Activated CD4-positive, alpha-beta T cell treated with anti-CD3 and anti-CD28 coated beads for 4 hours (primary cell): ENCODE data around the gene ID4.

Experiments used
- DNase-seq, 2 donors: peaks; one replicate each; pipeline ENCODE4 v3.0.0-alpha.2; 2020

The ID4 gene, protein sequence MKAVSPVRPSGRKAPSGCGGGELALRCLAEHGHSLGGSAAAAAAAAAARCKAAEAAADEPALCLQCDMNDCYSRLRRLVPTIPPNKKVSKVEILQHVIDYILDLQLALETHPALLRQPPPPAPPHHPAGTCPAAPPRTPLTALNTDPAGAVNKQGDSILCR

GRCh38 chr6:19836799-19837510 is at the start of gene ID4:
Gene ID4 (plus strand): TSS chr6:19837370. CDS start chr6:19837755, 385 bp downstream.
- no peak for DNase-seq

DNA sequence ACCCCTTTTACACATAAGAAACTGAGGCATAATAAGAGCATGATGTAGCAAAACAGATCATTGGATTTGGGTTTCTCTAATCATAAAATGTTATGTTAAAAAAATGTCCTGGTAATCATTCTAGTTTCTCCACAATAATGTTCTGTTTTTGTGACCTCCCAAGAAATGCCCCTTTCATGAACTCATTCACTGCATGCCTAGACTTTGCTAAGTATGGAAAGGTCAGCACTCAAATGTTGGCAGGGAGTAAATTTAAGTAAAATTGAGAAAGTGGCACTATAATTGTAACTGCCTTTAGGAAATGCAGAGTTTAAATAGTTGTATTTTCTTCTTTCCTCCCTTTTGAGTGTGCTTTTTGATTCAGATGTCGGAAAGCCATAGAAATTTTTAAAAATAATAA is 48.5 kb upstream of the ID4 start:
- no peak for DNase-seq

- DNase-seq: no peak
These were observed 47.9 kb upstream of the ID4 start for GRCh38 chr6:19789100-19789803.

- no peak for DNase-seq
These were observed 45.9 kb upstream of the ID4 start for GRCh38 chr6:19791267-19791666.

DNA sequence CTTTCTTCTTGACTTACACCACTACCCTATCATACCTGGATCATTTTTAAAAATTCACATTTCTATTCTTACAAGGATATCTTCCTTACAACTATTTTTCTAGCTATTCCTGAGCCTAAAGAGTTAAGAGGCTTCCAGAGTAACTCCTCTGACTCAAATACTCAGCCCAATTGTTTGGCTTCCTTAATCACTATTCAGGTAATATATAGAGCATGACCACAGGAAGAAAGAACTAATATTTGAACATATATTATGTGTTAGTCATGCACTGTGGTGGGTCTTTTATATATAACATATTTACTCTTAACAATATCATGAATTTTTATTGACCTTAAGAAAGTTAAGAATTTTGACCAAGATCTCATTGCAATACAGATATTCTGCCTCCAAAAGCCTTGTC is 42.0 kb upstream of the ID4 start:
- no peak for DNase-seq

GRCh38 chr6:19796452-19796851 is 40.7 kb upstream of the ID4 start:
- no peak for DNase-seq

GRCh38 chr6:19798362-19798761 is 38.8 kb upstream of the ID4 start:
- DNase-seq: no peak

DNA sequence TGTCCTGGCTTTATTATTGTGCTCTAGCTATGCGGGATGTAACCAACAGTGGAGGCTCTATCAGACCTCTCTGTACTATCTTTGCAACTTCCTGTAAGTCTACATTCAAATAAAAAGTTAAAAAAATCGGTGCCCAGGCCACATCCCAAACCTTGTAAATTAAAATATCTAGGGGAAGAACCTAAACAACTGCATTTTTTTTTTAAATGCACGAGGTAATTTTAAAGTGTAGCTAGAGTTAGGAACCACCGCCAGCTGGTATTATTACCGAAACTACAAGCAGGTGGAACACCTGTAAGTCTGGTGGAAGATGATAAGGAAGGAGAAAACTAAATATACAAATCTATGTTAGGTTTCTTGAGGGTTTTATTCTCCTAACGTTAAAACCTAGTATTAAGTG is 34.5 kb upstream of the ID4 start:
- no peak for DNase-seq

DNA sequence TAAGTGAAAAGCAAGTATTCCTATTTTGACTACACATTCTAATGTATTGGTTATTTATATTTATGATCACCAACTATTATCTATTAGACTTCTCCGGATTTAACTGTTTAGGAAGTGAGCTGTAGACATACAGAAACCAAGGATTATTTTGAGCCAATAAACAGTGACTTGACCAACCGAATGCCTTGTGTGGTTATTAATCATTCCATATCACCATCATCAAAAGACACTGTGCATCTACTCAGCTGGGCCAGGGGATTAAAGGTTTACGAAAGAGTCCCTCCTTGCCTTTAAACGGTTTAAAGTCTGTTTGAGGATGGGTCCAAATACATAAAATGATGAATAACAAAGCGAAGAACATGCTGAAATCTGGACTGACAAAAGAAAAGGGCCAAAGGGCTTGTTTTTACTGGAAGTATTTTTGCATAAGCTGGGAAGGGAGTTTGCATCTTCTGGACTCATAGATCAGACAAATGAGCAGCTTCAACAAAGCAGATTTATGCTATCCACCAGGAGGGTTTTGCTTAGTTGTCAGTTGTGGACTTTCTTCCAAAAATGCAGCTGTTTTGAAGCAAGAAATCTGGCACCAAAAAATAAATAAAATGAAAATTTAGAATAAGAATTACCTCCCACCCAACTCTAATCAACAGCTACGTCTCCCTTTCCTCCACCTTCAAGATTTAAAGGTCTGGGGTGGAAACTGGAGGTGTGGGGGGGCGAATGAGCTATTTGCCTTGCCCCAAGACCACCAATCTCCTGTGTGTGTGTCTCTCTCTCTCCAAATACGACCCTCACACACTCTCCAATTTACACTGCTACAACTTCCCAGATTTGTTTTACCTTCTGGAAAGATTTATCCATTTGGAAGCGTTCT is 33.6 kb upstream of the ID4 start:
- DNase-seq: no peak

DNA sequence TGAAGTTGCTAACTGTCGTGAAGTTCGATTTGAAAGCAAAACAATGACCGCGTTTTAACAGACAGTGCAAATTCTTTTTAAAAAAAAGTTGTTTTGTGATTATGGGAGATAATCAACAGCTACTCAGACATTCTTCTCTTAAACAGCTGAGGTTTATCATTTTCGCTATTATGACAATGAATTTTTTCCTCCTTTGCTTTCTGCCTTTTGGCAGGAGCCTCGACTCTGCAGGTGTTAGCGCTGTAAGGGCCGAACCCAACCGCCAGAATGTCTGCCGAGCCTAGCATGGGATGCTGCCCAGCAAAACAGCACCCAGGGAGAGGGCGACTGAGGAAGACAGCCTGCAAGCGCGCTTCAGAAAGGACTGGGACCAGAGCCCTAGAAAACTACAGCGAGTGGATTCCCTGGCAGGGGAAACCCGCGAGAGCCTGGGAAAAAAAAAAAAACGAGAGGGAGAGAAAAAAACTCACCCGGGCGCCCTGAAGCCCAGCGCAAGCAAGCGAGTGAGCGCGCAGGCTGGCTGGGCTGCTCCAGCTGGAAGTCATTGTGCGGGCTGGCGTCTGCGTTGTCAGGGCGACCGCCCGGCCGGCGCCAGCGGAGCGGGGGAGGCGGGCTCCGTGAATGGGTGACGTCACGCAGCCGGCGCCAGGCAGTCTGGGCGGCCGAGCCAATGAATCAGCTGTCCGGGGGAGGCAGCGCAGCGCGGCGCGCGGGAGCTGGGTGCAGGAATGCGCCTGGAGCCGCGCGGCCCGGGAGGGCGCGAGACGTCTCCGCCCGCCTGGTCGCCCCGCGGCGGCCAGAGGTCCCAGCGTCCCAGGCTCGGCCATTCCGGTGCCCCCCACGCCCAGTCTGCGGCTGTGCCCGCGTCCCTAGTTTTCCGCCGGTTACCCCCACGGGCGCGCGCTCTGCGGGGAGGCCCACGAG is 32.7 kb upstream of the ID4 start:
- DNase-seq: peak in 1 of 2 donors; percentile 3

DNA sequence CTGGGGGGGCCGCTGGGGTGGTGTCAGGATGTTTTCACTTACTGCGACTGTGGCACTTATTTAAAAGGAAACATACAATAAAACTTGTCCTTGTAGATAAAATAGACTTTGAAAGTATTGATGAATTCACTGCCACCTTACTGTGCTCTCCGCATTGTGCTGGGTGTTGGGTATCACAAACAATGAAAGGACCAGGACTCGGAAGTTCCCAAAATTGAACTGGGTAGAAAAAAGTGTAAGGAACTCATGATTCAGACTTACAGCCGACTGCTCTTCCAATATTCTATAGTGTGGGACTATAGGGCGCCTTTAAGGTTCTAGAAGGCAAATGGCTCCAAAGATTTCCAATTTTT is 32.1 kb upstream of the ID4 start:
- no peak for DNase-seq

DNA sequence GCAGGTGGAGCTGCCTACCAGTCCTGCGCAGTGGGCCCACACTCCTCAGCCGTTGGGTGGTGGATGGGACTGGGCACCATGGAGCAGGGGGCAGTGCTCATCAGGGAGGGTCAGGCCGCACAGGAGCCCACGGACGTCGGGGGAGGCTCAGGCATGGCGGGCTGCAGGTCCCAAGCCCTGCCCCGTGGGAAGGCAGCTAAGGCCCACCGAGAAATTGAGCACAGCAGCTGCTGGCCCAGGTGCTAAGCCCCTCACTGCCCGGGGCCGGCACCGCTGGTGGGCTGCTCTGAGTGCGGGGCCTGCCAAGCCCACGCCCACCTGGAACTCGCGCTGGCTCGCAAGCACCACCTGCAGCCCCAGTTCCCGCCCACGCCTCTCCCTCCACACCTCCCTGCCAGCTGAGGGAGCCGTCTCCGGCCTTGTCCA is 30.2 kb upstream of the ID4 start:
- DNase-seq: no peak

DNA sequence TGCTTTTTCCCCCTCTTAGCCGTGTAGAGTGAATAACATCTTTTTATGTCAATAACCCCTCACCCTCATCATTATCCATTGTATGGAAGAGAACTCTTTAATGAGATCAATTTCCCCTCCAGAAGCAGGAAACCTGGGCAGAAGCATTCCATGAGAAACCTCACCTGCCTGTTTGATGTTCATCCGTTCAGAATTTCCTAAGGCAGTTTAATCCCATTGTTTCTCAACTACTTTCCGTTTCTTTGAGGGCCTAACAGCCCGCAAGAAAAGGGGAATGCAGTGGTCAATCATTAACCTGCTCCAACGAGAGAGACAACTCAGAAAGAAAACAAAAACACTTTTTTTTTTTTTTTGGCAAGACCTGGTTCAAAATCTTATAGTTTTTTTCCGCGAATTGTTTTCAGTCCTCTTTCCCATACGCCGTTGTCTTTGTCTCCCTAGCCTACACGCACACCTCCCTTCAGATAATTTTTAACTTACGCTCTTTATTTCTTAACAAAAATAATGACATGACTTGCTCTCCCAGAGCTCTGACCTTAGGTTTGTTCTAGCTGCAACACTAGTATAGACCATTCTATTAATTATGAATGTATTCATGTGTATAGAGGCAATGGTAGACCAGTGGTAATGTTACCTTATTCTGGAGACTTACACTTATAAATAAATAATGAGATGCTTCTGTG is 25.6 kb upstream of the ID4 start:
- no peak for DNase-seq

DNA sequence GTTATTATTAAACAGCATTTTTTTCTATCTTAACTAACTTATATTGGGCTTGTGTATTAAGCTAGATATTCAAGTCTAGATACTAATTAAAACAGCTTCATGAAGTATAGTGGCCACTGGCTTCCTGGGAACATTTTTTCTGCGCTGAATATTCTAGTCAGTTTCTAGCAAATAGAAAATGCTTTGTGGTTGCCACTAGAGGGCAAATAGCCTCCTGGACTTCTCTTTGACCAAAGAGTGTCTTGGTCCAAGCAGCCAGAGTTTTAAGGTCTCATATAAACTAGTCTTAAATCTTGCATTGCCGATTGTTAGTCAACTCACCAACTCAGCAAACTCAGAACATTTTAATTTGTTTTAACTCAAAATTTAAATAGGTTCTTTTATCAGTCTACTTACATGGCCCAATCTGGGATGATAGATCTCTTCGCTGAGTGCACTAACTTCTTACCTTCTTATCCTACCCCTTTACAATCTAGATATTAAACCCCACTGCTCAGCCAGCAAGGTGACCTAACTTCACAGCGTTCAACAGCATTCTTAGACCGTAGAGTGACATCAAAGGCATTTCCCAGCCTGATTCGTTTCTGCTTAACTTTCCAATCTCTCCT is 24.6 kb upstream of the ID4 start:
- no peak for DNase-seq

DNA sequence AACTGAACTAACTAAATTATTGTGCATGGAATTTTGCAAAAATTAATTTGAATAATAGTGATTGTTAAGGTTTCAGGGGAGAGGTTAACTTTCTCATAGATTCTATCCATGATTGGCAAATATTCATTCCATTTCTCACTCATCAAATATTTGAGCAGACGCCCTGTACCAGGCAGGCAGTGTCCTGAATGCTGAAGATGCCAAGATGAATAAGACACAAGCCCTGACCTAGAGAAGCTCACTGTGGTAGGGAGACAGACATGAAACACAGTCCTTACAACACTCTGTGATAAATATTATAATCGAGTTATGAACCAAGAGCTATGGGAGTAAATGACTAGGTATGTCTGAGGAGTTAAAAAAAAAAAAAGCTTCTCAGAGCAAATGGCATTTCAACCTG is 18.4 kb upstream of the ID4 start:
- no peak for DNase-seq

- DNase-seq: no peak
These were observed 12.9 kb upstream of the ID4 start for GRCh38 chr6:19824058-19824807.

DNA sequence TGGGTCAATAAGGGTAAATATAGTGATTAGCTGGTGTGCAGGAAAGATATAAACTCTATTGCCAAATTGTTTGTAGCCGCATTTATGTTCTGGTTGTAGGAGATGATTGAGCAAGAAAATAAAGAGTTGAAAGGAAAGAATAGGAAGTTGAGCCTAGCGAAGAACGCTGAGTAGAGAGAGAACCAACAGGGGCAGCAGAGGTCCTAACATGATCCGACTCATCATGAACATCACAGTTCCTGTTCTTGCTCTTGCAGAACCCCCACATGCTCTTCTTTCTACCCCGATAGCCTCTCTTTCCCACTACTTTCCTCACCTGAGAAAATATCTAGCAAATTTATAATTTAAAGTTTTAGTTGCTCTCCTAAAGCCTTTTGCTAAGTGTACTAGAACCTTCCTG is 9.9 kb upstream of the ID4 start:
- no peak for DNase-seq

GRCh38 chr6:19827903-19828302 is 9.3 kb upstream of the ID4 start:
- no peak for DNase-seq

DNA sequence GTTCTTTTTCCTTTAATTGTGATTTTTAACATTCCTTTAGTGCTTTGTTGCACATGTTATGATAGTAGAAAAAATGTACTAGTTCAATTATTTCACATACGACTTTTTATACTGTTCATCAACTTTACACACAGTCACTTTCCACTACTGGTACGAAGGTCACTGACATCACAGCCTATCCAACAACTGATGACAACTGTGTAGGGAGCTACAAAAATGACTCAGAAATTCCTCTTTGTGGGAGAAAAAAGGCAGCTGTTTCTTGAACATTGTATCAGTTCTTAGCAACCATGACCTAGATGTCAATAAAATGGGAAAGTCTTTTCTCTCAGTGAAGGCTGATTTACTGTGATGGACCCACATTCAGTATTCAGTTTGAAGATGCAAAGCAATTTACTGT is 7.0 kb upstream of the ID4 start:
- no peak for DNase-seq

- DNase-seq: no peak
These were observed 5.8 kb upstream of the ID4 start for GRCh38 chr6:19831358-19831757.

DNA sequence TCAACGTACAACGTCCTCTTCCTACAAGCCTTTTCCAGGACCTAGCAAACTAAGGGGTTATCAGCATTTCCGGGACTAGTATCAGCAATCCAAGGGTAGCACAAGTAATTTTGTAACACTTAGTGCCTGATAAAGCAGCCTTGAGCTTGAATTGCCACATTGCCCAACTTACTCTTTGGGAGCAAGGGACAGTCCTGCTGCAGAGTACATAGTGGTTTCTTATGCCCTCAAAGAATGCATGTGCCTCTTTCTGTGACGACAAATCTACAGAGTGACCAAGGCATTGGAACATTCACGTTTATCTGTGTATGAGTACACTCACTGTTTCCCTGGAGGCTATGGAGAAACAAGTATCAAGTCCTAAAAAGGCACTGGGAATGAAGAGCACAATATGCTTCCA is 3.2 kb upstream of the ID4 start:
- no peak for DNase-seq
